ENCODE measurements around the gene CLMP. TPM values are rescaled to one million over a fixed set of nuclear protein-coding genes. Genes with fewer than 3 reads are reported as not detected.

The CLMP gene
- total and polyA plus RNA-seq, 4 donors: 5.2 to 22.9 (median 12.3) TPM

Small RNA genes lying within 50 kb of the gene (small RNA-seq; reads per million reads assigned to genes)
- gene RPL31P47 (ENCODE audit: low replicate concordance) (not detected), gene SNORD14C (ENCODE audit: low replicate concordance) (not detected), gene SNORD14D (ENCODE audit: low replicate concordance) (not detected), gene SNORD14E (ENCODE audit: low replicate concordance) (278 reads per million, percentile 99 among the genes with 10 or more reads in this experiment)

Other genes starting within 250 kb of the CLMP start
- gene BSX, start 213.4 kb downstream of the CLMP start, total RNA-seq: not detected
- not detected for gene BSX, start 213.4 kb downstream of the CLMP start, polyA plus RNA-seq
- 1,000 to 10,000 TPM in 1 of 2 donors, 100 to 1,000 TPM in 1; 856 to 1,138 TPM for gene HSPA8, start 133.1 kb downstream of the CLMP start, total RNA-seq
- 100 to 1,000 TPM in 1 of 2 donors, 10 to 100 TPM in 1; 90.9 to 928 TPM for gene HSPA8, start 133.1 kb downstream of the CLMP start, polyA plus RNA-seq
- gene GRAMD1B, start 235.0 kb upstream of the CLMP start, total RNA-seq: 1 to 10 TPM; 4.5 to 6.0 TPM
- gene GRAMD1B, start 235.0 kb upstream of the CLMP start, polyA plus RNA-seq: 1 to 10 TPM; 1.4 to 2.1 TPM